GM12878 (cell line): ENCODE results near the gene CFB. TPM values are rescaled to one million over a fixed set of nuclear protein-coding genes. Genes with fewer than 3 reads are reported as not detected.
"Not testable (repeated sequence)": the region's sequence is repeated elsewhere in the genome, so short reads cannot be mapped to it uniquely, and the experiment has no call there.

Experiments
- ATAC-seq: fragments of 200-7000 bp; cut with Tn5 transposase; 3 replicates; pipeline ENCODE4 v1.9.1; 2020; ENCODE audit warnings: mild to moderate bottlenecking, moderate library complexity
- BruUV-seq: library from RNA; stranded (reverse); fragments of 400-500 nt; replicated peaks from 2 replicates; lab custom pipeline; 2021; lab: Mats Ljungman, UMichigan
- CTCF ChIA-PET: fragments of 300-600 bp; sonication (Branson Sonifier 250); formaldehyde crosslinking; extraction: SDS; loops from one replicate; lab custom pipeline; 2021; ENCODE audit warnings: inconsistent platforms; lab: Yijun Ruan, JAX
- POLR2A ChIA-PET: fragments of 350-600 bp; formaldehyde crosslinking; extraction: SDS; loops from one replicate; lab custom pipeline; 2021; ENCODE audit warnings: inconsistent platforms; lab: Charles Lee
- RAD21 ChIA-PET: fragments of 300-600 bp; sonication (Branson Sonifier 250); formaldehyde crosslinking; loops from one replicate; lab custom pipeline; 2023; ENCODE audit warnings: antibody characterized with exemption; ENCODE audit not compliant: unreplicated experiment; lab: Charles Lee
- SMC1A ChIA-PET: fragments of 300-600 bp; sonication (Branson Sonifier 250); formaldehyde crosslinking; loops from one replicate; lab custom pipeline; 2023; ENCODE audit not compliant: unreplicated experiment, uncharacterized antibody; lab: Charles Lee
- DNase-seq: peaks from one replicate; pipeline ENCODE4 v3.0.0-alpha.2; 2011; ENCODE audit warnings: low read depth, low spot score
- FAIRE-seq: peaks from 3 replicates; lab custom pipeline; 2011; peaks lifted over from hg19 to GRCh38; lab: Jason Lieb, UNC
- H2AFZ ChIP-seq: 2 replicates; pipeline ENCODE4 v1.6.0; 2011; ENCODE audit warnings: low read depth, low read length, control low read depth; ENCODE audit not compliant: control insufficient read depth
- H3K27ac ChIP-seq: 2 replicates; pipeline ENCODE4 v1.5.1; 2011; ENCODE audit warnings: control low read depth; ENCODE audit not compliant: control insufficient read depth, insufficient read depth
- H3K27me3 ChIP-seq, 2 experiments: replicated peaks in 1 of 2; 2 replicates each; pipeline versions ENCODE4 v1.6.0 to v1.6.1; 2011; ENCODE audit warnings: low read length in 1 of 2; ENCODE audit not compliant: control insufficient read depth in 2 of 2, insufficient read depth in 2 of 2
- H3K36me3 ChIP-seq, 2 experiments: 2 replicates each; pipeline ENCODE4 v1.5.1; 2011; ENCODE audit warnings: low read length in 1 of 2; ENCODE audit not compliant: control insufficient read depth in 2 of 2, insufficient read depth in 2 of 2
- H3K4me1 ChIP-seq: 2 replicates; pipeline ENCODE4 v1.6.1; 2011; ENCODE audit warnings: mild to moderate bottlenecking, low read length, moderate library complexity, mixed read lengths; ENCODE audit not compliant: control insufficient read depth, insufficient read depth
- H3K4me2 ChIP-seq: 2 replicates; pipeline ENCODE4 v1.6.0; 2011; ENCODE audit warnings: control low read depth; ENCODE audit not compliant: control insufficient read depth, insufficient read depth
- H3K4me3 ChIP-seq: fragments of 200-600 bp; sonication (generic); 2 replicates; pipeline ENCODE4 v1.5.1; 2016
- H3K79me2 ChIP-seq: 2 replicates; pipeline ENCODE4 v1.6.0; 2011; ENCODE audit warnings: low read length; ENCODE audit not compliant: control insufficient read depth, insufficient read depth
- H3K9ac ChIP-seq: 2 replicates; pipeline ENCODE4 v1.8.0; 2011; ENCODE audit warnings: low read length, control low read depth, mixed read lengths; ENCODE audit not compliant: control insufficient read depth, insufficient read depth
- H3K9me3 ChIP-seq: replicated peaks from 3 replicates; pipeline ENCODE4 v1.5.1; 2011; ENCODE audit warnings: mild to moderate bottlenecking, low read length; ENCODE audit not compliant: control insufficient read depth, insufficient read depth
- H4K20me1 ChIP-seq: 2 replicates; pipeline ENCODE4 v1.6.0; 2011; ENCODE audit not compliant: control insufficient read depth, insufficient read depth
- ASH2L ChIP-seq: fragments of 300-600, 200-600 bp; sonication (generic); IDR thresholded peaks from 2 replicates; pipeline ENCODE4 v1.6.1; 2017; ENCODE audit warnings: low read depth, mild to moderate bottlenecking, borderline replicate concordance
- BACH1 ChIP-seq: fragments of 450-650 bp; IDR thresholded peaks from 2 replicates; pipeline ENCODE4 v1.6.1; 2017; ENCODE audit warnings: mild to moderate bottlenecking, borderline replicate concordance
- BMI1 ChIP-seq: fragments of 450-650 bp; IDR thresholded peaks from 2 replicates; pipeline ENCODE4 v1.6.1; 2016; ENCODE audit warnings: mild to moderate bottlenecking, moderate library complexity, borderline replicate concordance
- CHD1 ChIP-seq: IDR thresholded peaks from 2 replicates; pipeline ENCODE4 v1.6.1; 2012; ENCODE audit warnings: low read depth, low read length, improper control_type of control experiment
- CHD4 ChIP-seq: fragments of 200-600 bp; sonication (generic); IDR thresholded peaks from 2 replicates; pipeline ENCODE4 v1.6.1; 2016; ENCODE audit warnings: mild to moderate bottlenecking
- CREM ChIP-seq: IDR thresholded peaks from 2 replicates; pipeline ENCODE4 v1.6.1; 2014; ENCODE audit warnings: antibody characterized with exemption, low read depth
- DPF2 ChIP-seq: fragments of 450-650 bp; IDR thresholded peaks from 2 replicates; pipeline ENCODE4 v1.6.1; 2017; ENCODE audit warnings: mild to moderate bottlenecking
- FOXM1 ChIP-seq: IDR thresholded peaks from 2 replicates; pipeline ENCODE4 v1.6.1; 2012; ENCODE audit warnings: low read depth, mild to moderate bottlenecking, inconsistent platforms, low read length, moderate library complexity
- HCFC1 ChIP-seq: fragments of 150-350 bp; IDR thresholded peaks from 2 replicates; pipeline ENCODE4 v1.6.1; 2014; ENCODE audit warnings: low read length
- MEF2A ChIP-seq: IDR thresholded peaks from 2 replicates; pipeline ENCODE4 v1.6.1; 2011; ENCODE audit warnings: low read depth, mild to moderate bottlenecking, low read length, moderate library complexity; ENCODE audit not compliant: insufficient read depth
- WGBS: methylation state at CpG from one replicate; pipeline ENCODE4 v1.1.6; 2016; ENCODE audit warnings: low lambda C conversion rate; ENCODE audit not compliant: insufficient replicate concordance, insufficient coverage; ENCODE audit errors: missing lambda C conversion rate; 5-methylcytosine and 5-hydroxymethylcytosine counted together
- in situ Hi-C: fragments of 300-500 bp; cut with MboI; formaldehyde crosslinking; loops from 9 replicates; pipeline ENCODE4 v1.14.3; 2018; ENCODE audit warnings: mixed read lengths
- intact Hi-C: fragments of 100-400 bp; cut with micrococcal nuclease; formaldehyde crosslinking; loops from one replicate; pipeline ENCODE4 v1.14.2; 2022; ENCODE audit not compliant: unreplicated experiment
- polyA plus RNA-seq, 11 experiments: library from polyadenylated mRNA; depleted of rRNA in 4 of 11; unstranded in 6 of 11; stranded (reverse) in 5 of 11; fragments of >200 nt; fragmentation: Nextera tagmentation in 4 of 11; fragmentation: Illumina TruSeq in 1 of 11; extraction: Ambion mirVana in 4 of 11; extraction: Trizol in 1 of 11; gene quantifications; 1 replicate in 1 of 11; 2 replicates in 10 of 11; pipeline versions ENCODE4 v1.2.1 to v1.2.3, GENCODE V29; 2011 to 2016; ENCODE audit warnings: inconsistent platforms in 2 of 11, missing spikeins in 2 of 11, low read depth in 1 of 11
- total RNA-seq, 4 experiments: library from RNA; depleted of rRNA in 3 of 4; stranded (reverse); fragments of >200 nt in 3 of 4; fragmentation: Illumina TruSeq in 1 of 4; extraction: Trizol in 1 of 4; gene quantifications; 2 replicates each; pipeline versions ENCODE4 v1.2.1 to v1.2.3, GENCODE V29; 2013 to 2021
- TF ChIP-seq, protein P1 (sequence below): fragments of 450-650 bp; IDR thresholded peaks from 2 replicates; pipeline ENCODE4 v1.6.1; 2014; ENCODE audit warnings: mild to moderate bottlenecking
- TF ChIP-seq, protein P2 (sequence below): IDR thresholded peaks from 2 replicates; pipeline ENCODE4 v1.6.1; 2011; ENCODE audit warnings: low read depth, low read length, improper control_type of control experiment, borderline replicate concordance

CFB gene
- total and polyA plus RNA-seq, 10 of the 15 experiments (the other 5 are each of a cell fraction or from before 2014, with no cell fraction given): 0.09 to 1.7 (median 0.44) TPM; not detected in 7

DNA sequence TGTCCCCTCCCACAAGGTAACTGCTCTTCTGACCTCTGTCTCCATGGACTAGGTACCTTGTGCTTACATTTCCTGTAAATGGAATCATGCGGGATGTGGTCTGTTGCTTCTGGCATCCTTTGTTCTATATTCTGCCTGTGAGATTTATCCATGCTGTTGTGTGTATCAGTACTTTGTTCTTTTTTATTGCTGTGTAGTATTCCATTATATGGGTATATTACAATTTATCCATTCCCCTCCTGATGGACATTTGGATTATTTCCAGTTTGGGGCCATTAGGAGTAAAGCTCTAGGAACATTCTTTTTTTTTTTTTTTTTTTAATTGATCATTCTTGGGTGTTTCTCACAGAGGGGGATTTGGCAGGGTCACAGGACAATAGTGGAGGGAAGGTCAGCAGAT lies 14.9 kb upstream of the CFB start (continued):
- TF ChIP-seq, protein P1, sequence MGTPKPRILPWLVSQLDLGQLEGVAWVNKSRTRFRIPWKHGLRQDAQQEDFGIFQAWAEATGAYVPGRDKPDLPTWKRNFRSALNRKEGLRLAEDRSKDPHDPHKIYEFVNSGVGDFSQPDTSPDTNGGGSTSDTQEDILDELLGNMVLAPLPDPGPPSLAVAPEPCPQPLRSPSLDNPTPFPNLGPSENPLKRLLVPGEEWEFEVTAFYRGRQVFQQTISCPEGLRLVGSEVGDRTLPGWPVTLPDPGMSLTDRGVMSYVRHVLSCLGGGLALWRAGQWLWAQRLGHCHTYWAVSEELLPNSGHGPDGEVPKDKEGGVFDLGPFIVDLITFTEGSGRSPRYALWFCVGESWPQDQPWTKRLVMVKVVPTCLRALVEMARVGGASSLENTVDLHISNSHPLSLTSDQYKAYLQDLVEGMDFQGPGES: no peak

DNA sequence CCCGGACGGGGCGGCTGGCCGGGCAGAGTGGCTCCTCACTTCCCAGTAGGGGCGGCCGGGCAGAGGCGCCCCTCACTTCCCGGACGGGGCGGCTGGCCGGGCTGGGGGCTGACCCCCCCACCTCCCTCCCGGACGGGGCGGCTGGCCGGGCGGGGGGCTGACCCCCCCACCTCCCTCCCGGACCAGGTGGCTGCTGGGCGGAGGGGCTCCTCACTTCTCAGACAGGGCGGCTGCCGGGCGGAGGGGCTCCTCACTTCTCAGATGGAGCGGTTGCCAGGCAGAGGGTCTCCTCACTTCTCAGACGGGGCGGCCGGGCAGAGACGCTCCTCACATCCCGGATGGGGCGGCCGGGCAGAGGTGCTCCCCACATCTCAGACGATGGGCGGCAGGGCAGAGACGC lies 13.8 kb upstream of the CFB start:
- H3K4me1 ChIP-seq, in situ Hi-C loops, H3K9me3 ChIP-seq, H3K4me2 ChIP-seq, RAD21 ChIA-PET, BruUV-seq, H3K4me3 ChIP-seq, H3K36me3 ChIP-seq, H3K9ac ChIP-seq, intact Hi-C loops, H4K20me1 ChIP-seq, H3K27ac ChIP-seq, CTCF ChIA-PET, H3K27me3 ChIP-seq, H2AFZ ChIP-seq, POLR2A ChIA-PET, FAIRE-seq, DNase-seq, H3K79me2 ChIP-seq, SMC1A ChIA-PET, ATAC-seq: not testable (repeated sequence)
- 78% methylated on average over 8 of the region's 32 CpGs for WGBS

DNA sequence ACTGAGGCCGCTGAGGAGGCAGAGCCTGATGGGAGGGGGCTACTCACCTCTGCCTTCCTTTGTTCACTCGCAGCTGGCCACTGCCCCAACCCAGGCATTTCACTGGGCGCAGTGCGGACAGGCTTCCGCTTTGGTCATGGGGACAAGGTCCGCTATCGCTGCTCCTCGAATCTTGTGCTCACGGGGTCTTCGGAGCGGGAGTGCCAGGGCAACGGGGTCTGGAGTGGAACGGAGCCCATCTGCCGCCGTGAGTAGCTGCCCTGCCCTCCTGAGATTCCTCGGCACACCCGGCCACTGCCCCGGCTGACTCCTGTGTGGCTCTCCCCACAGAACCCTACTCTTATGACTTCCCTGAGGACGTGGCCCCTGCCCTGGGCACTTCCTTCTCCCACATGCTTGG lies 12.4 kb upstream of the CFB start:
- no peak overlapping the region for H3K9ac ChIP-seq
- ChIA-PET POLR2A (no interaction called here), CTCF (no interaction called here), SMC1A (no interaction called here), RAD21 (no interaction called here)
- no peak overlapping the region for H3K27ac ChIP-seq
- in situ Hi-C loops (no loop called here), intact Hi-C loops (no loop called here)
- ATAC-seq (no peak), DNase-seq (no peak), FAIRE-seq (no peak)
- H3K4me2 ChIP-seq: no peak overlapping the region
- peaks cover 0 to 2% of the 10 kb centered on the region in 2 experiments; a peak in 1 of 4 replicates for H3K27me3 ChIP-seq
- no peak for TF ChIP-seq CHD4
- TF ChIP-seq CREM: no peak
- TF ChIP-seq BACH1: no peak
- TF ChIP-seq MEF2A: no peak
- TF ChIP-seq BMI1: no peak
- TF ChIP-seq FOXM1: no peak
- TF ChIP-seq, protein P2, sequence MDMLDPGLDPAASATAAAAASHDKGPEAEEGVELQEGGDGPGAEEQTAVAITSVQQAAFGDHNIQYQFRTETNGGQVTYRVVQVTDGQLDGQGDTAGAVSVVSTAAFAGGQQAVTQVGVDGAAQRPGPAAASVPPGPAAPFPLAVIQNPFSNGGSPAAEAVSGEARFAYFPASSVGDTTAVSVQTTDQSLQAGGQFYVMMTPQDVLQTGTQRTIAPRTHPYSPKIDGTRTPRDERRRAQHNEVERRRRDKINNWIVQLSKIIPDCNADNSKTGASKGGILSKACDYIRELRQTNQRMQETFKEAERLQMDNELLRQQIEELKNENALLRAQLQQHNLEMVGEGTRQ: no peak
- no peak for TF ChIP-seq DPF2
- no peak for TF ChIP-seq ASH2L
- no peak for TF ChIP-seq HCFC1
- no peak for TF ChIP-seq CHD1
- no peaks in the 10 kb centered on the region for H3K4me1 ChIP-seq
- WGBS: 62% methylated on average over 16 of the region's 19 CpGs
- H2AFZ ChIP-seq: no peak overlapping the region
- H3K79me2 ChIP-seq: no peaks in the 10 kb centered on the region
- BruUV-seq: no TSS peak
- H3K9me3 ChIP-seq: no peaks in the 10 kb centered on the region
- no peak overlapping the region for H3K4me3 ChIP-seq
- H4K20me1 ChIP-seq: no peaks in the 10 kb centered on the region
- no peaks in the 10 kb centered on the region for H3K36me3 ChIP-seq
